CD14-positive monocyte (primary cell): ENCODE measurements around the gene USP15. TPM values are rescaled to one million over a fixed set of nuclear protein-coding genes. Genes with fewer than 3 reads are reported as not detected.

Experiments
- DNase-seq, 3 donors: peaks; one replicate each; pipeline ENCODE4 v3.0.0-alpha.2; 2011 to 2022
- H2AFZ ChIP-seq: 2 replicates; pipeline ENCODE4 v1.6.0; 2012; ENCODE audit warnings: mild to moderate bottlenecking, low read depth, low read length, inconsistent platforms; ENCODE audit not compliant: insufficient read depth, poor library complexity, severe bottlenecking
- H3K27ac ChIP-seq, 2 donors: 1 replicate in 1 of 2; 2 replicates in 1 of 2; pipeline ENCODE4 v1.5.1; 2012 to 2013; ENCODE audit warnings: low read length in 2 of 2, control low read depth in 1 of 2, inconsistent platforms in 1 of 2, low read depth in 1 of 2, mild to moderate bottlenecking in 1 of 2
- H3K27me3 ChIP-seq, 2 donors: one replicate each; pipeline versions ENCODE4 v1.6.0 to v1.6.1; 2011 to 2013; ENCODE audit warnings: low read length in 2 of 2; ENCODE audit not compliant: control insufficient read depth in 2 of 2, insufficient read depth in 2 of 2
- H3K36me3 ChIP-seq, 2 donors: replicated peaks in 1 of 2; 1 replicate in 1 of 2; 2 replicates in 1 of 2; pipeline versions ENCODE4 v1.5.1 to v1.6.1; 2012 to 2013; ENCODE audit warnings: low read length in 2 of 2, control low read depth in 1 of 2, inconsistent platforms in 1 of 2, mild to moderate bottlenecking in 1 of 2; ENCODE audit not compliant: insufficient read depth in 2 of 2, control insufficient read depth in 1 of 2
- H3K4me1 ChIP-seq, 2 donors: 1 replicate in 1 of 2; 2 replicates in 1 of 2; pipeline versions ENCODE4 v1.5.1 to v1.6.1; 2012 to 2013; ENCODE audit warnings: low read length in 2 of 2, control low read depth in 1 of 2, inconsistent platforms in 1 of 2, mild to moderate bottlenecking in 1 of 2, moderate library complexity in 1 of 2; ENCODE audit not compliant: insufficient read depth in 2 of 2, control insufficient read depth in 1 of 2
- H3K4me2 ChIP-seq: replicated peaks from 2 replicates; pipeline ENCODE3; 2012; ENCODE audit warnings: low read length, moderate library complexity, mild to moderate bottlenecking; ENCODE audit not compliant: poor library complexity, severe bottlenecking; ENCODE audit errors: extremely low read depth
- H3K4me3 ChIP-seq, 3 experiments: fragments of 200-600 bp in 1 of 3; sonication (generic) in 1 of 3; replicated peaks in 1 of 3; 1 replicate in 2 of 3; 2 replicates in 1 of 3; pipeline ENCODE4 v1.5.1; 2011 to 2013; ENCODE audit warnings: low read length in 3 of 3, mild to moderate bottlenecking in 3 of 3, control low read depth in 2 of 3, low read depth in 2 of 3, inconsistent platforms in 1 of 3, moderate library complexity in 1 of 3
- H3K79me2 ChIP-seq: 2 replicates; pipeline ENCODE4 v1.6.0; 2012; ENCODE audit warnings: mild to moderate bottlenecking, control low read depth, inconsistent platforms, low read length, moderate library complexity; ENCODE audit not compliant: insufficient read depth
- H3K9ac ChIP-seq: 2 replicates; pipeline ENCODE4 v1.6.0; 2017; ENCODE audit warnings: low read length, mild to moderate bottlenecking; ENCODE audit not compliant: insufficient read depth, poor library complexity, severe bottlenecking
- H3K9me3 ChIP-seq, 2 donors: replicated peaks in 1 of 2; 1 replicate in 1 of 2; 2 replicates in 1 of 2; pipeline versions ENCODE4 v1.5.1 to v1.6.1; 2012 to 2013; ENCODE audit warnings: low read length in 2 of 2, control low read depth in 1 of 2; ENCODE audit not compliant: control insufficient read depth in 1 of 2, insufficient read depth in 1 of 2
- H4K20me1 ChIP-seq: 2 replicates; pipeline ENCODE4 v1.6.0; 2012; ENCODE audit warnings: mild to moderate bottlenecking, low read length, control low read depth, moderate library complexity; ENCODE audit not compliant: insufficient read depth
- H3K27ac Mint-ChIP-seq, 7 donors: one replicate each; pipeline ENCODE4 v1.8.0; 2020; ENCODE audit warnings: mild to moderate bottlenecking in 7 of 7, mixed read lengths in 7 of 7, moderate library complexity in 6 of 7, inconsistent platforms in 2 of 7
- H3K27me3 Mint-ChIP-seq, 3 donors: one replicate each; pipeline ENCODE4 v1.8.0; 2021 to 2022; ENCODE audit warnings: low read depth in 3 of 3, mild to moderate bottlenecking in 3 of 3, mixed read lengths in 3 of 3, moderate library complexity in 3 of 3, inconsistent platforms in 1 of 3
- H3K36me3 Mint-ChIP-seq, 2 donors: one replicate each; pipeline ENCODE4 v1.8.0; 2020; ENCODE audit warnings: mixed read lengths in 2 of 2, inconsistent platforms in 1 of 2, mild to moderate bottlenecking in 1 of 2
- H3K4me1 Mint-ChIP-seq: one replicate; pipeline ENCODE4 v1.8.0; 2020; ENCODE audit warnings: mild to moderate bottlenecking, mixed read lengths
- H3K4me3 Mint-ChIP-seq, 2 donors: one replicate each; pipeline ENCODE4 v1.8.0; 2020; ENCODE audit warnings: mild to moderate bottlenecking in 2 of 2, mixed read lengths in 2 of 2, moderate library complexity in 1 of 2
- H3K9me3 Mint-ChIP-seq, 7 donors: one replicate each; pipeline ENCODE4 v1.8.0; 2020 to 2022; ENCODE audit warnings: mixed read lengths in 7 of 7, mild to moderate bottlenecking in 6 of 7, moderate library complexity in 6 of 7, inconsistent platforms in 2 of 7
- WGBS: methylation state at CpG from one replicate; pipeline ENCODE4 v1.1.5; 2013; ENCODE audit warnings: missing lambda C conversion rate; ENCODE audit not compliant: insufficient coverage; 5-methylcytosine and 5-hydroxymethylcytosine counted together
- intact Hi-C, 2 donors: fragments of 100-400 bp; cut with micrococcal nuclease; formaldehyde crosslinking; loops; one replicate each; pipeline versions ENCODE4 v1.15.0 to v1.15.1; 2023
- polyA plus RNA-seq, 3 donors: library from polyadenylated mRNA; depleted of rRNA in 1 of 3; unstranded in 2 of 3; stranded (reverse) in 1 of 3; fragments of 300-500 nt in 2 of 3; fragments of >200 nt in 1 of 3; fragmentation: Illumina TruSeq in 2 of 3; gene quantifications; 1 replicate in 2 of 3; 2 replicates in 1 of 3; pipeline ENCODE4 v1.2.3, GENCODE V29; 2012 to 2021
- TF ChIP-seq, protein P1 (sequence below): fragments of 200-600 bp; IDR thresholded peaks from one replicate; pipeline ENCODE4 v1.8.0; 2022; ENCODE audit warnings: antibody characterized with exemption, mild to moderate bottlenecking

USP15 gene
- polyA plus RNA-seq, 3 donors, result 146 to 449 (median 180) TPM

DNA sequence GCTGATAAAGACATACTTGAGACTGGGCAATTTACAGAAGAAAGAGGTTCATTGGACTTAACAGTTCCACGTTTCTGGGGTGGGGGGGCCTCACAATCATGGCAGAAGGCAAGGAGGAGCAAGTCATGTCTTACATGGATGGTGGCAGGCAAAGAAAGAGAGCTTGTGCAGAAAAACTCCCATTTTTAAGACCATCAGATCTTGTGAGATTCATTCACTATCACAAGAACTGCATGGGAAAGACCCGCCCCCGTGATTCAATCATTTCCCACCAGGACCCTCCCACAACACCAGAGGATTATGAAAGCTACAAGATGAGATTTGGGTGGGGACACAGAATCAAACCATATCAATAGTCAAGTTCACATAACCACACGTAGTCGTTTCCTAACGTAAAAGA, 85.5 kb downstream of the USP15 start:
- TF ChIP-seq, protein P1, sequence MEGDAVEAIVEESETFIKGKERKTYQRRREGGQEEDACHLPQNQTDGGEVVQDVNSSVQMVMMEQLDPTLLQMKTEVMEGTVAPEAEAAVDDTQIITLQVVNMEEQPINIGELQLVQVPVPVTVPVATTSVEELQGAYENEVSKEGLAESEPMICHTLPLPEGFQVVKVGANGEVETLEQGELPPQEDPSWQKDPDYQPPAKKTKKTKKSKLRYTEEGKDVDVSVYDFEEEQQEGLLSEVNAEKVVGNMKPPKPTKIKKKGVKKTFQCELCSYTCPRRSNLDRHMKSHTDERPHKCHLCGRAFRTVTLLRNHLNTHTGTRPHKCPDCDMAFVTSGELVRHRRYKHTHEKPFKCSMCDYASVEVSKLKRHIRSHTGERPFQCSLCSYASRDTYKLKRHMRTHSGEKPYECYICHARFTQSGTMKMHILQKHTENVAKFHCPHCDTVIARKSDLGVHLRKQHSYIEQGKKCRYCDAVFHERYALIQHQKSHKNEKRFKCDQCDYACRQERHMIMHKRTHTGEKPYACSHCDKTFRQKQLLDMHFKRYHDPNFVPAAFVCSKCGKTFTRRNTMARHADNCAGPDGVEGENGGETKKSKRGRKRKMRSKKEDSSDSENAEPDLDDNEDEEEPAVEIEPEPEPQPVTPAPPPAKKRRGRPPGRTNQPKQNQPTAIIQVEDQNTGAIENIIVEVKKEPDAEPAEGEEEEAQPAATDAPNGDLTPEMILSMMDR, result no peak
- H3K9me3 Mint-ChIP-seq, result peaks cover 0 to 1% (median 0%) of the 10 kb centered on the region in 7 donors
- H3K27me3 ChIP-seq, result no peaks in the 10 kb centered on the region
- H2AFZ ChIP-seq, result no peak overlapping the region
- H3K4me1 Mint-ChIP-seq, result peaks cover 7% of the 10 kb centered on the region
- peak overlapping the region in 6 of 7 donors; percentile 8 to 83 (median 58) for H3K27ac Mint-ChIP-seq
- no CpG with 5 or more reads among the region's 6 CpGs for WGBS
- H3K27ac ChIP-seq, result peak overlapping the region in 1 of 2 donors; percentile 36
- peaks cover 54 to 72% of the 10 kb centered on the region in 2 donors for H3K36me3 Mint-ChIP-seq
- H3K4me3 ChIP-seq, result no peak overlapping the region
- H4K20me1 ChIP-seq, result peaks cover 99% of the 10 kb centered on the region
- no peaks in the 10 kb centered on the region for H3K27me3 Mint-ChIP-seq
- no peak overlapping the region for H3K9ac ChIP-seq
- peaks cover 89% of the 10 kb centered on the region for H3K79me2 ChIP-seq
- H3K4me3 Mint-ChIP-seq, result no peak overlapping the region
- no peaks in the 10 kb centered on the region for H3K4me1 ChIP-seq
- peaks cover 38 to 82% of the 10 kb centered on the region in 2 donors for H3K36me3 ChIP-seq
- intact Hi-C loops, result no loop called here
- DNase-seq, result no peak
- no peaks in the 10 kb centered on the region for H3K9me3 ChIP-seq
- no peak overlapping the region for H3K4me2 ChIP-seq

DNA sequence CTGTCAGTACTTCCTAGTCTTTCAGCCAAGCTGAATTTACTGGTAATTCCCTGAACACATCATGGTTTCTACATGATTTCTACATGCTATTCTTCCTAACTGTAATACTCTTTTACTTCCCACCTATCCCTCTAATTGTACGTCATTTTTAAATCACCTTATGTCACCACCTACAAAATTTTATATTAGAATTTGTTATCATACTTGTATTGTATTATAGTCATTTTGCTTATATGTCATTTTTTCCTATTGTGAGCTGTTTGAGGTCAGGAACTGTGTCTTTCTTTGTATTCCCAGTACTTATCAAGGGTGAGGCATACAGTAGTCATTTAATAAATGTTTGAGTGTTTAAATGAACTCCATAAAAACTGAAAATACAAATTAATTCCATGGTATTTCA, 86.6 kb downstream of the USP15 start:
- Histone ChIP-seq H3K27me3 (no peaks in the 10 kb centered on the region), H3K4me3 (no peak overlapping the region), H2AFZ (no peak overlapping the region), H3K4me2 (no peak overlapping the region), H3K9ac (no peak overlapping the region), H3K9me3 (no peaks in the 10 kb centered on the region), H3K27ac (peak overlapping the region in 1 of 2 donors; percentile 31), H3K79me2 (peaks cover 88% of the 10 kb centered on the region), H3K36me3 (peaks cover 43 to 82% of the 10 kb centered on the region in 2 donors), H3K4me1 (no peaks in the 10 kb centered on the region), H4K20me1 (peaks cover 99% of the 10 kb centered on the region)
- peaks cover 52 to 62% of the 10 kb centered on the region in 2 donors for H3K36me3 Mint-ChIP-seq
- no CpG with 5 or more reads among the region's 1 CpG for WGBS
- peaks cover 0 to 1% (median 0%) of the 10 kb centered on the region in 7 donors for H3K9me3 Mint-ChIP-seq
- no peak overlapping the region for H3K4me3 Mint-ChIP-seq
- peak overlapping the region in 2 of 7 donors; percentile 10 to 75 for H3K27ac Mint-ChIP-seq
- TF ChIP-seq, protein P1, result no peak
- no peaks in the 10 kb centered on the region for H3K27me3 Mint-ChIP-seq
- DNase-seq, result no peak
- H3K4me1 Mint-ChIP-seq, result peaks cover 5% of the 10 kb centered on the region
- intact Hi-C loops, result no loop called here
